ENCODE results near the gene ARHGAP29.

- TF ChIP-seq CTCF (IDR thresholded peaks at IDR 0.05) (no peak), POLR2A (IDR thresholded peaks at IDR 0.05) (no peak)
Measured at GRCh38 chr1:94280541-94280940, 43.2 kb upstream of the ARHGAP29 start.
